ENCODE results near the gene THAP10. TPM values are rescaled to one million over a fixed set of nuclear protein-coding genes. Genes with fewer than 3 reads are reported as not detected.

The THAP10 gene
- polyA plus RNA-seq, 2 donors, result 0.69 to 1.1 TPM

GRCh38 chr15:70856177-70856883, 35.9 kb downstream of the THAP10 start:
- Histone ChIP-seq H3K4me1 (ENCODE audit: control insufficient read depth in 2 of 2, insufficient read depth in 2 of 2, low read length in 1 of 2) (no peaks in the 10 kb centered on the region), H3K36me3 (ENCODE audit: control insufficient read depth in 2 of 2, insufficient read depth in 2 of 2, low read length in 1 of 2) (no peaks in the 10 kb centered on the region), H3K9me3 (ENCODE audit: control insufficient read depth in 2 of 2, insufficient read depth in 1 of 2, low read depth in 1 of 2, low read length in 1 of 2) (no peaks in the 10 kb centered on the region), H3K27me3 (ENCODE audit: control insufficient read depth in 1 of 2, insufficient read depth in 2 of 2, low read length in 2 of 2) (peaks cover 0 to 3% of the 10 kb centered on the region in 2 donors), H3K4me3 (ENCODE audit: low read depth in 1 of 2, low read length in 2 of 2) (no peak overlapping the region), H3K27ac (ENCODE audit: low read depth in 2 of 2, low read length in 1 of 2) (peak overlapping the region in 1 of 2 donors; percentile 58)
- 65 to 68% methylated on average over 7 of the region's 7 CpGs for WGBS, 2 donors

GRCh38 chr15:70855764-70856163, 36.5 kb downstream of the THAP10 start:
- Histone ChIP-seq H3K36me3 (ENCODE audit: control insufficient read depth in 2 of 2, insufficient read depth in 2 of 2, low read length in 1 of 2) (no peaks in the 10 kb centered on the region), H3K9me3 (ENCODE audit: control insufficient read depth in 2 of 2, insufficient read depth in 1 of 2, low read depth in 1 of 2, low read length in 1 of 2) (no peaks in the 10 kb centered on the region), H3K27ac (ENCODE audit: low read depth in 2 of 2, low read length in 1 of 2) (no peak overlapping the region), H3K4me3 (ENCODE audit: low read depth in 1 of 2, low read length in 2 of 2) (no peak overlapping the region), H3K4me1 (ENCODE audit: control insufficient read depth in 2 of 2, insufficient read depth in 2 of 2, low read length in 1 of 2) (no peaks in the 10 kb centered on the region), H3K27me3 (ENCODE audit: control insufficient read depth in 1 of 2, insufficient read depth in 2 of 2, low read length in 2 of 2) (peaks cover 0 to 3% of the 10 kb centered on the region in 2 donors)
- 81 to 85% methylated on average over 2 of the region's 2 CpGs for WGBS, 2 donors

- Histone ChIP-seq H3K27me3 (ENCODE audit: control insufficient read depth in 1 of 2, insufficient read depth in 2 of 2, low read length in 2 of 2) (peaks cover 0 to 3% of the 10 kb centered on the region in 2 donors), H3K4me3 (ENCODE audit: low read depth in 1 of 2, low read length in 2 of 2) (peak overlapping the region; percentile 54 to 68), H3K36me3 (ENCODE audit: control insufficient read depth in 2 of 2, insufficient read depth in 2 of 2, low read length in 1 of 2) (no peaks in the 10 kb centered on the region), H3K27ac (ENCODE audit: low read depth in 2 of 2, low read length in 1 of 2) (peak overlapping the region; percentile 79 to 81), H3K9me3 (ENCODE audit: control insufficient read depth in 2 of 2, insufficient read depth in 1 of 2, low read depth in 1 of 2, low read length in 1 of 2) (no peaks in the 10 kb centered on the region), H3K4me1 (ENCODE audit: control insufficient read depth in 2 of 2, insufficient read depth in 2 of 2, low read length in 1 of 2) (no peaks in the 10 kb centered on the region)
- 45 to 51% methylated on average over 4 of the region's 4 CpGs for WGBS, 2 donors
Measured at GRCh38 chr15:70854666-70854976, 37.6 kb downstream of the THAP10 start.

- H3K4me1 ChIP-seq (ENCODE audit: control insufficient read depth in 2 of 2, insufficient read depth in 2 of 2, low read length in 1 of 2), result no peaks in the 10 kb centered on the region
- H3K27ac ChIP-seq (ENCODE audit: low read depth in 2 of 2, low read length in 1 of 2), result peak within 1 kb of the TSS; percentile 79 to 81
- WGBS, 2 donors, result 1% methylated on average over 38 to 78 of the region's 78 CpGs
- peaks cover 0 to 3% of the 10 kb centered on the region in 2 donors for H3K27me3 ChIP-seq (ENCODE audit: control insufficient read depth in 1 of 2, insufficient read depth in 2 of 2, low read length in 2 of 2)
- no peaks in the 10 kb centered on the region for H3K36me3 ChIP-seq (ENCODE audit: control insufficient read depth in 2 of 2, insufficient read depth in 2 of 2, low read length in 1 of 2)
- H3K4me3 ChIP-seq (ENCODE audit: low read depth in 1 of 2, low read length in 2 of 2), result peak within 1 kb of the TSS; percentile 54 to 68
- H3K9me3 ChIP-seq (ENCODE audit: control insufficient read depth in 2 of 2, insufficient read depth in 1 of 2, low read depth in 1 of 2, low read length in 1 of 2), result no peaks in the 10 kb centered on the region
Measured at GRCh38 chr15:70853973-70854665, 38.1 kb downstream of the THAP10 start, which contains the start of gene LARP6. Gene LARP6, minus strand, starts transcription at chr15:70854157. Its CDS starts 69 bp downstream, at chr15:70854088.

- WGBS, 2 donors, result 4 to 11% methylated on average over 47 to 54 of the region's 54 CpGs
- peaks cover 0 to 3% of the 10 kb centered on the region in 2 donors for H3K27me3 ChIP-seq (ENCODE audit: control insufficient read depth in 1 of 2, insufficient read depth in 2 of 2, low read length in 2 of 2)
- peak overlapping the region; percentile 54 to 68 for H3K4me3 ChIP-seq (ENCODE audit: low read depth in 1 of 2, low read length in 2 of 2)
- no peaks in the 10 kb centered on the region for H3K4me1 ChIP-seq (ENCODE audit: control insufficient read depth in 2 of 2, insufficient read depth in 2 of 2, low read length in 1 of 2)
- no peaks in the 10 kb centered on the region for H3K36me3 ChIP-seq (ENCODE audit: control insufficient read depth in 2 of 2, insufficient read depth in 2 of 2, low read length in 1 of 2)
- no peaks in the 10 kb centered on the region for H3K9me3 ChIP-seq (ENCODE audit: control insufficient read depth in 2 of 2, insufficient read depth in 1 of 2, low read depth in 1 of 2, low read length in 1 of 2)
- peak overlapping the region; percentile 79 to 81 for H3K27ac ChIP-seq (ENCODE audit: low read depth in 2 of 2, low read length in 1 of 2)
Measured at GRCh38 chr15:70853318-70853972, 38.8 kb downstream of the THAP10 start.

GRCh38 chr15:70852501-70853317, 39.5 kb downstream of the THAP10 start:
- Histone ChIP-seq H3K4me1 (ENCODE audit: control insufficient read depth in 2 of 2, insufficient read depth in 2 of 2, low read length in 1 of 2) (no peaks in the 10 kb centered on the region), H3K27me3 (ENCODE audit: control insufficient read depth in 1 of 2, insufficient read depth in 2 of 2, low read length in 2 of 2) (peaks cover 0 to 3% of the 10 kb centered on the region in 2 donors), H3K9me3 (ENCODE audit: control insufficient read depth in 2 of 2, insufficient read depth in 1 of 2, low read depth in 1 of 2, low read length in 1 of 2) (no peaks in the 10 kb centered on the region), H3K36me3 (ENCODE audit: control insufficient read depth in 2 of 2, insufficient read depth in 2 of 2, low read length in 1 of 2) (no peaks in the 10 kb centered on the region), H3K27ac (ENCODE audit: low read depth in 2 of 2, low read length in 1 of 2) (peak overlapping the region; percentile 79 to 81), H3K4me3 (ENCODE audit: low read depth in 1 of 2, low read length in 2 of 2) (peak overlapping the region; percentile 54 to 68)
- WGBS, 2 donors, result 39 to 46% methylated on average over 11 of the region's 11 CpGs

- peaks cover 0 to 3% of the 10 kb centered on the region in 2 donors for H3K27me3 ChIP-seq (ENCODE audit: control insufficient read depth in 1 of 2, insufficient read depth in 2 of 2, low read length in 2 of 2)
- no peaks in the 10 kb centered on the region for H3K4me1 ChIP-seq (ENCODE audit: control insufficient read depth in 2 of 2, insufficient read depth in 2 of 2, low read length in 1 of 2)
- H3K27ac ChIP-seq (ENCODE audit: low read depth in 2 of 2, low read length in 1 of 2), result no peak overlapping the region
- no peaks in the 10 kb centered on the region for H3K36me3 ChIP-seq (ENCODE audit: control insufficient read depth in 2 of 2, insufficient read depth in 2 of 2, low read length in 1 of 2)
- no peaks in the 10 kb centered on the region for H3K9me3 ChIP-seq (ENCODE audit: control insufficient read depth in 2 of 2, insufficient read depth in 1 of 2, low read depth in 1 of 2, low read length in 1 of 2)
- no peak overlapping the region for H3K4me3 ChIP-seq (ENCODE audit: low read depth in 1 of 2, low read length in 2 of 2)
- 93 to 96% methylated on average over 6 of the region's 6 CpGs for WGBS, 2 donors
Measured at GRCh38 chr15:70851889-70852288, 40.3 kb downstream of the THAP10 start.

GRCh38 chr15:70845602-70846360, 46.5 kb downstream of the THAP10 start:
- no peak overlapping the region for H3K4me3 ChIP-seq (ENCODE audit: low read depth in 1 of 2, low read length in 2 of 2)
- H3K9me3 ChIP-seq (ENCODE audit: control insufficient read depth in 2 of 2, insufficient read depth in 1 of 2, low read depth in 1 of 2, low read length in 1 of 2), result no peaks in the 10 kb centered on the region
- WGBS, 2 donors, result 93 to 94% methylated on average over 6 of the region's 6 CpGs
- no peak overlapping the region for H3K27ac ChIP-seq (ENCODE audit: low read depth in 2 of 2, low read length in 1 of 2)
- no peaks in the 10 kb centered on the region for H3K36me3 ChIP-seq (ENCODE audit: control insufficient read depth in 2 of 2, insufficient read depth in 2 of 2, low read length in 1 of 2)
- no peaks in the 10 kb centered on the region for H3K4me1 ChIP-seq (ENCODE audit: control insufficient read depth in 2 of 2, insufficient read depth in 2 of 2, low read length in 1 of 2)
- H3K27me3 ChIP-seq (ENCODE audit: control insufficient read depth in 1 of 2, insufficient read depth in 2 of 2, low read length in 2 of 2), result no peaks in the 10 kb centered on the region

Measured in esophagus (tissue), 2 donors.